Measurements from ENCODE around the gene GLRX2.

GLRX2 gene

DNA sequence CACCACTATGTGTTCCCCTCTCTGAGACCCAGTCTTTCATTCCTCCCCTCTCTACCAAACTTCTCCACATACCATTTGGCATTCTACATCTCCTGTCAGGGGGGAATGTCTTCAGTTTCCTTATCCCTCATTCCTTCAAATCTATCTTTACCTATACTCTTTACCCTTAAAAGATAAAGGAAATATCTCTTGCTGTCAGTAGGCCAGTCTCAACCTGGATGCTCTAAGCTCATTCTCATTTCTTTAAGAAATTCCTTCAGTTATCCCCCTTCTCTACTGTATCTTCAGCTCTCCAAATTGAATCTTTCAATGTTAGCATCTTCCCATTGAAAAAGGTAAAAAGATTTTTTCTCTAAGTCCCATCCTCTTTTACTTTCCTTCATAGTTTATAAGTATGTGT lies 39.3 kb downstream of the GLRX2 start:
- TF ChIP-seq, protein P1, sequence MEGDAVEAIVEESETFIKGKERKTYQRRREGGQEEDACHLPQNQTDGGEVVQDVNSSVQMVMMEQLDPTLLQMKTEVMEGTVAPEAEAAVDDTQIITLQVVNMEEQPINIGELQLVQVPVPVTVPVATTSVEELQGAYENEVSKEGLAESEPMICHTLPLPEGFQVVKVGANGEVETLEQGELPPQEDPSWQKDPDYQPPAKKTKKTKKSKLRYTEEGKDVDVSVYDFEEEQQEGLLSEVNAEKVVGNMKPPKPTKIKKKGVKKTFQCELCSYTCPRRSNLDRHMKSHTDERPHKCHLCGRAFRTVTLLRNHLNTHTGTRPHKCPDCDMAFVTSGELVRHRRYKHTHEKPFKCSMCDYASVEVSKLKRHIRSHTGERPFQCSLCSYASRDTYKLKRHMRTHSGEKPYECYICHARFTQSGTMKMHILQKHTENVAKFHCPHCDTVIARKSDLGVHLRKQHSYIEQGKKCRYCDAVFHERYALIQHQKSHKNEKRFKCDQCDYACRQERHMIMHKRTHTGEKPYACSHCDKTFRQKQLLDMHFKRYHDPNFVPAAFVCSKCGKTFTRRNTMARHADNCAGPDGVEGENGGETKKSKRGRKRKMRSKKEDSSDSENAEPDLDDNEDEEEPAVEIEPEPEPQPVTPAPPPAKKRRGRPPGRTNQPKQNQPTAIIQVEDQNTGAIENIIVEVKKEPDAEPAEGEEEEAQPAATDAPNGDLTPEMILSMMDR (conservative IDR thresholded peaks at IDR 0.05; ENCODE audit: low read length), result no peak
- no peak for DNase-seq (ENCODE audit: low read depth)
- no peak overlapping the region for H3K4me3 ChIP-seq (ENCODE audit: low read length)

DNA sequence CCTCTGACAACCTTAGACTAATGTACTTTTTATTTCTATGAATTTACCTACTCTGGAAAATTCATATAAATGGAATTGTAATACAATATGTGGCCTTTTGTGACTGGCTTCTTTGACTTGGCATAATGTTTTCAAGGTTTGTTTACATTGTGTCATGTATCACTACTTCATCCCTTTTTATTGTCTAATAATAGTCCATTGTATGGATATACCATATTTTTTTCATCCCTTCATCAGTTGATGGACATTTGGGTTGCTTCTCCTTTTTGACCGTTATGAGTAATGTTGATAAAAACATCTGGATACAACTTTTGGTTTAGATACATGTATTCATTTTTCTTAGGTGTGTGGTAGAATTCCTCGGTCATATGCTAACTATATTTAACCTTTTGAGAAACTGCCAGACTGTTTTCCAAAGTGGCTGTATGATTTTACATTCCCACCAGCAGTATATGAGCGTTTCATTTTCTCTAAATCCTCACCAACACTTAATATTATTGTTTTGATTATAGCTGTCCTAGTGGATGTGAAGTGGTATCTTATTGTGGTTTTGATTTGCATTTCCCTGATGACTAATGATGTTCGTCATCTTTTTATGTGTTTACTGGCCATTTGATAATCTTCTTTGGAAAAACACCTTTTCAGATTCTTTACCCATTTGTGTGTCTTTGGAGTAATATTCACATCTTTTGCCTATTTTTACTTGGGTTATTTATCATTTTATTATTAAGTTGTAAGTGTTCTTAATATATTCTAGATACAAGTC lies 42.3 kb downstream of the GLRX2 start:
- DNase-seq (ENCODE audit: low read depth), result no peak
- TF ChIP-seq, protein P1 (conservative IDR thresholded peaks at IDR 0.05; ENCODE audit: low read length), result no peak
- H3K4me3 ChIP-seq (ENCODE audit: low read length), result no peak overlapping the region

DNA sequence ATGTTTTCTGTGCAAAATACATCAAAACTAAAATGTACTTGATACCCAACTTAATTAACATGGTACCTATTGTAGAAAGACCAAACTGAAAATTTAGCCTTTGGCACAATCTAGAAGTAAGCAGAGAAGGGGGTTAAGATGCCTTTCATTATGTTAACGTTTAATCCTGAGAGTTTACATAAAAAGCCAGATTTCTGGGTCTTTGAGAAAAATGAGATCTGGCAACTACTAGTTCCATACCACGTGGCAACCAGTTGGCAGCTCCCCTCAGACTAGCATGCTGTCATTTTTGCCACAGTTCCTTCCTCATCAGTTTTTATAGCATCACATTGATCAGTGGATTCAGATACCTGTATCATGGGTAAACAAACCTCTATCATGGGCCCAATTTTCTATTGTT lies 44.3 kb downstream of the GLRX2 start:
- DNase-seq (ENCODE audit: low read depth), result peak; percentile 16
- peak overlapping the region; percentile 93 for H3K4me3 ChIP-seq (ENCODE audit: low read length)
- TF ChIP-seq, protein P1 (conservative IDR thresholded peaks at IDR 0.05; ENCODE audit: low read length), result no peak

DNA sequence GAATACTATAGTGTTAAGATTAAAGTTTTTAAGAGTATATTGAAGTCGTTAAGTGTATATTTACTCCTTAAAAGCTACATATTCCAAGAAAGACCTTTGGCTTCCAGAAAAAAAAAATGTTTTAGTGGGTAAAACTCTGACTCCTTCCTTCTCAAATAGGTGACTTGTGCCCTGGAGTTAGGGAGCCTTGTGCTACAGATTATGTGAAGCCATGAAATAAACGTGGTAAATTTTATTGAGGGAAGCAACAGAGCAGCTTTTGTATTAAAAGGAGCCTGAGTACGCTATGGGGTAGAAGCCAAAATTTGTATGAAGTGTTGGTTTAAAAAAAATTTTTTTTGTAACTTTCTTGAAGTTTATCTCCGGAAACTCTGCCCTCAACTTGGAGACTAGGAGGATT lies 44.8 kb downstream of the GLRX2 start:
- H3K4me3 ChIP-seq (ENCODE audit: low read length), result peak overlapping the region; percentile 93
- no peak for DNase-seq (ENCODE audit: low read depth)
- TF ChIP-seq, protein P1 (conservative IDR thresholded peaks at IDR 0.05; ENCODE audit: low read length), result no peak

DNA sequence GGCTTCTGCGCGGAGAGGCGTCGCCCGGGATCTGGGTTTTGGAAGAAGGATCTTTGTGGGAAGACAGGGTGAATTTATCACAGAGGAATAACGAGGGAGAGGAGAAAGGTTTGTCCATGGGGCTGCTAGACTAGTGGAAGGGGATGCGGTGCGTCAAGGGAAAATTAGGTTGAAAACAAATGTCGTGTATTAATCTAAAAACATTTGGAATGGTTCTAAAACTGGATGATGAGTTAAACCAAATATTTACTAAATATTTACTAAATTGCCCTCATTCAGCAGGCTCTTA lies 45.2 kb downstream of the GLRX2 start:
- TF ChIP-seq, protein P1 (conservative IDR thresholded peaks at IDR 0.05; ENCODE audit: low read length), result no peak
- DNase-seq (ENCODE audit: low read depth), result no peak
- peak overlapping the region; percentile 93 for H3K4me3 ChIP-seq (ENCODE audit: low read length)

DNA sequence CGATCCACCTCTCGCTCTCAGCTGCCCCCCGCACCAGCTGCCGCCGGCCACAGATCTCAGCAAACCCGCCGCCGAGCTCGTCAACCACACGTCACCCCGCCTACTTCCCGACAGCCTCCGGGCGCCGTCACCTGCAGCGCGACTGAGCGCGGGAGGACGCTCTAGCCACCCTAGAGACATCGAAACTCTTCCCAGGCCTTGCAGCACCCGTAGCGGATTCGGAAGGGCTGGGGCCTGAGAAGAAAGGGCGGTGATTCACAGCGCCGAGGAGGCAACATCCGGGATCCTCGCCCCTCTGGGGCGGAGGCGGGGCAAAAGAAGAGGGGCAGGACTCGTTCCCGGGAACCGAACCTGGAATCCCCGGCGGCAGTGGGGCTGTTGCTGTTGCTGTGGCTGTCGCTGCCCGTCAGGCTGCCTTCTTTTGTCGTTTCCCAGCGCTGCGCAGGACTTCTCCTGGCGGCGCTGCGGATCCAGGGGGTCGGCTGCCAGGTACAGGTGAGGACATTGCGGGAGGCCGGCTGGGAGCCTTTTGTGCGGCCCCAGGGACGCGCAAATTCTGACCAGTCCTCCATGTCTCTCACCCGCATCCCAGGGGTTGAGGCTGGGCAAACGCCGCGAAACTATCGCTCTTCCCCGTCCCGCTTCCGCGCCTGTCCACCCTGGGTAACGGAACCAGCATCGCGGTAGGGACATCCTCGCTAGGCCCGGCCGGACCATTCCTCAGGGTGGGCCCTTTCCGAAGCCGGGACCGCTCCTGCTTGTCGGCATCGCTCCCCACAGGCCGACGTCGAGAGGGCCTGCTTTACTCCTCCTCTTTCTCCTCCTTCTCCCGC lies 45.7 kb downstream of the GLRX2 start, which contains the start of the genes RO60 and UCHL5:
TSS of gene RO60 (plus strand) at position 331 of the 833 bp plus-strand sequence. CDS start 9,443 bp downstream, outside the sequence.
TSS of gene UCHL5 (minus strand) at position 79 of the 833 bp plus-strand sequence. CDS start 100 bp downstream, outside the sequence.
- peak; percentile 97 for DNase-seq (ENCODE audit: low read depth)
- TF ChIP-seq, protein P1 (conservative IDR thresholded peaks at IDR 0.05; ENCODE audit: low read length), result no peak

More for the DNA sequence above, 45.7 kb downstream of the GLRX2 start, which contains the start of the genes RO60 and UCHL5:
- H3K4me3 ChIP-seq (ENCODE audit: low read length), result peak within 1 kb of the TSS; percentile 93
